KMS-11 (cell line): ENCODE measurements around the gene ABHD4.
"Not testable (repeated sequence)": the region's sequence is repeated elsewhere in the genome, so short reads cannot be mapped to it uniquely, and the experiment has no call there.

Source experiments
- H2AFZ ChIP-seq: fragments of 200-600 bp; sonication (generic); 2 replicates; pipeline ENCODE4 v1.6.1; 2016; ENCODE audit warnings: antibody characterized with exemption, mixed run types, low read depth
- H3K27ac ChIP-seq: fragments of 200-600 bp; sonication (generic); 2 replicates; pipeline ENCODE4 v1.6.1; 2016; ENCODE audit warnings: mild to moderate bottlenecking, mixed run types
- H3K27me3 ChIP-seq: fragments of 200-600 bp; sonication (generic); 2 replicates; pipeline ENCODE4 v1.6.1; 2017; ENCODE audit warnings: mild to moderate bottlenecking, low read depth, mixed run types, moderate library complexity; ENCODE audit not compliant: insufficient read depth
- H3K36me3 ChIP-seq: fragments of 200-600 bp; sonication (generic); 2 replicates; pipeline ENCODE4 v1.6.1; 2017; ENCODE audit warnings: mild to moderate bottlenecking, mixed run types; ENCODE audit not compliant: insufficient read depth
- H3K4me1 ChIP-seq: fragments of 200-600 bp; sonication (generic); 2 replicates; pipeline ENCODE4 v1.6.1; 2016; ENCODE audit warnings: mild to moderate bottlenecking, low read depth, mixed run types; ENCODE audit not compliant: poor library complexity, severe bottlenecking
- H3K4me2 ChIP-seq: fragments of 200-600 bp; sonication (generic); 2 replicates; pipeline ENCODE4 v1.7.0; 2016; ENCODE audit warnings: mild to moderate bottlenecking, mixed run types
- H3K4me3 ChIP-seq: fragments of 200-600 bp; sonication (generic); IDR thresholded peaks from 2 replicates; pipeline ENCODE4 v1.6.1; 2017; ENCODE audit warnings: low read depth, low read length, mixed read lengths; ENCODE audit not compliant: insufficient read depth
- H3K79me2 ChIP-seq: fragments of 200-600 bp; sonication (generic); 2 replicates; pipeline ENCODE4 v1.6.1; 2016; ENCODE audit warnings: low read depth, mixed run types; ENCODE audit not compliant: insufficient read depth
- H3K9ac ChIP-seq: fragments of 200-600 bp; sonication (generic); 2 replicates; pipeline ENCODE4 v1.6.1; 2016; ENCODE audit warnings: mild to moderate bottlenecking, mixed run types
- H4K20me1 ChIP-seq: fragments of 200-600 bp; sonication (generic); 2 replicates; pipeline ENCODE4 v1.6.1; 2016; ENCODE audit warnings: mild to moderate bottlenecking, mixed run types; ENCODE audit not compliant: insufficient read depth
- CTCF ChIP-seq: fragments of 200-600 bp; sonication (generic); conservative IDR thresholded peaks from 2 replicates; pipeline ENCODE4 v1.6.1; 2017; ENCODE audit warnings: low read depth, mild to moderate bottlenecking, antibody characterized with exemption, low read length, moderate library complexity, mixed read lengths

Gene ABHD4

GRCh38 chr14:22583994-22584393 lies 14.1 kb upstream of the ABHD4 start:
- Histone ChIP-seq H3K4me2 (no peak overlapping the region), H3K27ac (no peak overlapping the region), H4K20me1 (no peaks in the 10 kb centered on the region), H3K4me3 (no peak overlapping the region), H3K4me1 (peaks cover 70% of the 10 kb centered on the region), H3K9ac (no peak overlapping the region), H3K79me2 (peaks cover 63% of the 10 kb centered on the region), H3K36me3 (no peaks in the 10 kb centered on the region), H3K27me3 (no peaks in the 10 kb centered on the region), H2AFZ (no peak overlapping the region)
- TF ChIP-seq CTCF: no peak

- no peaks in the 10 kb centered on the region for H3K36me3 ChIP-seq
- H3K27me3 ChIP-seq: no peaks in the 10 kb centered on the region
- H4K20me1 ChIP-seq: no peaks in the 10 kb centered on the region
- H3K4me3 ChIP-seq: no peak overlapping the region
- H3K79me2 ChIP-seq: peaks cover 52% of the 10 kb centered on the region
- H2AFZ ChIP-seq: no peak overlapping the region
- no peak for TF ChIP-seq CTCF
- peaks cover 69% of the 10 kb centered on the region for H3K4me1 ChIP-seq
- peak overlapping the region; percentile 52 for H3K4me2 ChIP-seq
- H3K9ac ChIP-seq: no peak overlapping the region; the same call in 1 of the 2 replicates
- H3K27ac ChIP-seq: peak overlapping the region; percentile 94; the same call in 1 of the 2 replicates
Measured at GRCh38 chr14:22587247-22587646, 10.9 kb upstream of the ABHD4 start.

GRCh38 chr14:22587677-22588422 lies 10.2 kb upstream of the ABHD4 start:
- Histone ChIP-seq H3K9ac (peak overlapping the region; percentile 57), H3K27ac (peak overlapping the region; percentile 94), H3K4me1 (peaks cover 73% of the 10 kb centered on the region), H3K4me2 (peak overlapping the region; percentile 52), H3K79me2 (peaks cover 47% of the 10 kb centered on the region)
- H3K27me3 ChIP-seq, H2AFZ ChIP-seq, H4K20me1 ChIP-seq, H3K4me3 ChIP-seq, H3K36me3 ChIP-seq: not testable (repeated sequence)

- Histone ChIP-seq H3K27me3 (no peaks in the 10 kb centered on the region), H3K4me1 (peaks cover 73% of the 10 kb centered on the region), H3K4me2 (peak overlapping the region; percentile 52), H4K20me1 (no peaks in the 10 kb centered on the region), H3K9ac (peak overlapping the region; percentile 57), H2AFZ (peak overlapping the region; percentile 28; the same call in 1 of the 2 replicates), H3K79me2 (peaks cover 40% of the 10 kb centered on the region), H3K4me3 (no peak overlapping the region), H3K36me3 (no peaks in the 10 kb centered on the region), H3K27ac (peak overlapping the region; percentile 94)
- no peak for TF ChIP-seq CTCF
Measured at GRCh38 chr14:22588526-22589095, 9.5 kb upstream of the ABHD4 start.
